GM19463 (cell line): Measurements from ENCODE around the gene LBH.

ENCODE experiments used
- ATAC-seq: cut with Tn5 transposase; IDR thresholded peaks from one replicate; pipeline ENCODE4 v1.9.1; 2021; ENCODE audit warnings: mild to moderate bottlenecking, moderate library complexity; ENCODE audit not compliant: unreplicated experiment

LBH gene

GRCh38 chr2:30216157-30216556, 15.2 kb upstream of the LBH start:
- ATAC-seq: no peak

GRCh38 chr2:30217644-30218337, 13.5 kb upstream of the LBH start:
- peak; percentile 73 for ATAC-seq

GRCh38 chr2:30218338-30218713, 13.0 kb upstream of the LBH start:
- ATAC-seq: no peak

- ATAC-seq: no peak
Measured at GRCh38 chr2:30218814-30219213, 12.5 kb upstream of the LBH start.

GRCh38 chr2:30219886-30220875, 11.2 kb upstream of the LBH start:
- ATAC-seq: no peak

- no peak for ATAC-seq
Measured at GRCh38 chr2:30221531-30221930, 9.8 kb upstream of the LBH start.

GRCh38 chr2:30222031-30222430, 9.3 kb upstream of the LBH start:
- ATAC-seq: no peak

GRCh38 chr2:30222636-30223360, 8.5 kb upstream of the LBH start:
- ATAC-seq: no peak

GRCh38 chr2:30223413-30223874, 7.9 kb upstream of the LBH start:
- ATAC-seq: peak; percentile 55

GRCh38 chr2:30224151-30224550, 7.2 kb upstream of the LBH start:
- no peak for ATAC-seq

- peak; percentile 51 for ATAC-seq
Measured at GRCh38 chr2:30225131-30225762, 6.1 kb upstream of the LBH start.

GRCh38 chr2:30226144-30227032, 4.9 kb upstream of the LBH start:
- ATAC-seq: peak; percentile 22

GRCh38 chr2:30229596-30229995, 1.7 kb upstream of the LBH start:
- no peak for ATAC-seq

GRCh38 chr2:30230497-30231211, 680 bp upstream of the LBH start:
- ATAC-seq: peak; percentile 15

- ATAC-seq: peak; percentile 27
Measured at GRCh38 chr2:30231996-30232800, 864 bp downstream of the LBH start.

GRCh38 chr2:30232801-30233130, 1.4 kb downstream of the LBH start:
- ATAC-seq: no peak

- ATAC-seq: no peak
Measured at GRCh38 chr2:30233271-30234009, 2.1 kb downstream of the LBH start.
